Measurements from ENCODE around the gene FAM184A. TPM values are rescaled to one million over a fixed set of nuclear protein-coding genes. Genes with fewer than 3 reads are reported as not detected.
A peak's percentile ranks its signal among the peaks of the same experiment; 100 is the strongest.

FAM184A gene
- total and polyA plus RNA-seq, 2 of the 13 experiments (the other 11 are each of a cell fraction or from before 2014, with no cell fraction given), result 7.0 to 18.0 TPM

GRCh38 chr6:119127627-119128026 lies 49.2 kb upstream of the FAM184A start:
- ATAC-seq (no peak), DNase-seq (ENCODE audit: low spot score) (no peak), FAIRE-seq (no peak)
- WGBS (ENCODE audit: low lambda C conversion rate), result 81% methylated on average over 1 of the region's 1 CpG
- in situ Hi-C loops (cut with HindIII; ENCODE audit: extremely low pct_ligation_motif_present, low pct_unique_long_range_greater_than_20kb) (loop anchor here (25.0 kb wide), 2 partner anchors 610 to 860 kb away; no protein-coding TSS in a partner anchor), intact Hi-C loops (cut with micrococcal nuclease; ENCODE audit: unreplicated experiment) (loop anchor here (5.0 kb wide), 1 partner anchor 60 kb away; no protein-coding TSS in a partner anchor)
- Histone ChIP-seq H3K4me2 (ENCODE audit: low read depth, low read length) (no peak overlapping the region), H3K4me1 (ENCODE audit: insufficient read depth, low read length) (peaks cover 43% of the 10 kb centered on the region), H3K9me3 (ENCODE audit: low read length) (no peaks in the 10 kb centered on the region), H3K36me3 (replicated peaks in 1 of 2; ENCODE audit: control insufficient read depth in 1 of 2, insufficient read depth in 2 of 2, low read length in 2 of 2) (no peaks in the 10 kb centered on the region), H4K20me1 (ENCODE audit: insufficient read depth, low read length) (no peaks in the 10 kb centered on the region), H3K4me3 (replicated peaks in 1 of 3; ENCODE audit: insufficient read depth in 1 of 3, low read depth in 2 of 3, low read length in 3 of 3) (no peak overlapping the region), H2AFZ (ENCODE audit: low read length) (no peak overlapping the region), H3K27ac (ENCODE audit: extremely low read length, insufficient read depth, low read length) (no peak overlapping the region), H3K27me3 (ENCODE audit: control insufficient read depth in 1 of 2, insufficient read depth in 2 of 2, low read length in 2 of 2) (no peaks in the 10 kb centered on the region), H3K9ac (ENCODE audit: insufficient read depth, low read depth, low read length) (no peak overlapping the region), H3K79me2 (ENCODE audit: insufficient read depth, low read length) (no peaks in the 10 kb centered on the region)
- ChIA-PET CTCF (ENCODE audit: low intra/inter-chr PET ratio, low total read pairs) (no interaction called here), POLR2A (no interaction called here)
- no TSS peak for BruUV-seq (replicated peaks)
- TF ChIP-seq CHCHD3 (CRISPR knock-in tag; IDR thresholded peaks at IDR 0.05), result no peak
- TF ChIP-seq PAX8 (CRISPR knock-in tag; IDR thresholded peaks at IDR 0.05; ENCODE audit: borderline replicate concordance), result no peak
- TF ChIP-seq ZNF772 (CRISPR knock-in tag; IDR thresholded peaks at IDR 0.05), result no peak
- peak; percentile 19; the same call in 1 of the 2 replicates for TF ChIP-seq ZNF24 (IDR thresholded peaks at IDR 0.05)
- TF ChIP-seq ZNF737 (CRISPR knock-in tag; IDR thresholded peaks at IDR 0.05; ENCODE audit: borderline replicate concordance), result no peak

DNA sequence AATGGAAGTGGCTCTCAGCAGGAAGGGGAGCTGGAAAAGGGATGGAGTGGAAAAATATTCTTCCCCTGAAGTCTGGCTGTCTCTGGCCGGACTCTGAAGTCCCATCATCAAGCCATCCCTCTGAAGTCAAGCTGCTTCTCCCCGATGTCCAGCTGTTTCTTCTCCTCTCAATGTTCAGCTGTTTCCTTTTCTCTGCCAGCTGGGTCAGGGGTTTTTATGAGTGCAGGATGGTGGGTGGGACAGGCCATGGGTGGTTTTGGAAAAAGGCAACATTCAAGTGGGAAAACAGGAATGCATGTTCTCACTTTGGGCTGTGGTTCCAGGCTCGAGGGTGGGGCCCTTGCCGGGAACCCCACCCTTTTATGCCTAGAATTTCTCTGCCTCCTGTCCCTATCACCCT lies 48.4 kb upstream of the FAM184A start:
- no peak overlapping the region for H3K9ac ChIP-seq (ENCODE audit: insufficient read depth, low read depth, low read length)
- TF ChIP-seq ZFP36L1 (CRISPR knock-in tag; IDR thresholded peaks at IDR 0.05) (no peak), PAWR (CRISPR knock-in tag; IDR thresholded peaks at IDR 0.05; ENCODE audit: borderline replicate concordance) (no peak), ZMYM3 (CRISPR knock-in tag; IDR thresholded peaks at IDR 0.05) (no peak)
- TF ChIP-seq, protein P1, sequence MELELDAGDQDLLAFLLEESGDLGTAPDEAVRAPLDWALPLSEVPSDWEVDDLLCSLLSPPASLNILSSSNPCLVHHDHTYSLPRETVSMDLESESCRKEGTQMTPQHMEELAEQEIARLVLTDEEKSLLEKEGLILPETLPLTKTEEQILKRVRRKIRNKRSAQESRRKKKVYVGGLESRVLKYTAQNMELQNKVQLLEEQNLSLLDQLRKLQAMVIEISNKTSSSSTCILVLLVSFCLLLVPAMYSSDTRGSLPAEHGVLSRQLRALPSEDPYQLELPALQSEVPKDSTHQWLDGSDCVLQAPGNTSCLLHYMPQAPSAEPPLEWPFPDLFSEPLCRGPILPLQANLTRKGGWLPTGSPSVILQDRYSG (CRISPR knock-in tag; IDR thresholded peaks at IDR 0.05), result no peak
- H3K36me3 ChIP-seq (replicated peaks in 1 of 2; ENCODE audit: control insufficient read depth in 1 of 2, insufficient read depth in 2 of 2, low read length in 2 of 2), result no peaks in the 10 kb centered on the region
- H3K79me2 ChIP-seq (ENCODE audit: insufficient read depth, low read length), result no peaks in the 10 kb centered on the region
- intact Hi-C loops (cut with micrococcal nuclease; ENCODE audit: unreplicated experiment), result loop anchor here (5.0 kb wide), 1 partner anchor 60 kb away; no protein-coding TSS in a partner anchor
- 35% methylated on average over 4 of the region's 4 CpGs for WGBS (ENCODE audit: low lambda C conversion rate)
- no peaks in the 10 kb centered on the region for H3K9me3 ChIP-seq (ENCODE audit: low read length)
- in situ Hi-C loops (cut with HindIII; ENCODE audit: extremely low pct_ligation_motif_present, low pct_unique_long_range_greater_than_20kb), result loop anchor here (25.0 kb wide), 2 partner anchors 610 to 860 kb away; no protein-coding TSS in a partner anchor
- no peak overlapping the region for H2AFZ ChIP-seq (ENCODE audit: low read length)
- no peaks in the 10 kb centered on the region for H4K20me1 ChIP-seq (ENCODE audit: insufficient read depth, low read length)
- DNase-seq (ENCODE audit: low spot score), result no peak
- H3K4me2 ChIP-seq (ENCODE audit: low read depth, low read length), result no peak overlapping the region
- H3K27ac ChIP-seq (ENCODE audit: extremely low read length, insufficient read depth, low read length), result no peak overlapping the region
- no peak overlapping the region for H3K4me3 ChIP-seq (replicated peaks in 1 of 3; ENCODE audit: insufficient read depth in 1 of 3, low read depth in 2 of 3, low read length in 3 of 3)
- FAIRE-seq, result no peak
- H3K27me3 ChIP-seq (ENCODE audit: control insufficient read depth in 1 of 2, insufficient read depth in 2 of 2, low read length in 2 of 2), result no peaks in the 10 kb centered on the region
- POLR2A ChIA-PET, result no interaction called here
- no peak for ATAC-seq
- CTCF ChIA-PET (ENCODE audit: low intra/inter-chr PET ratio, low total read pairs), result no interaction called here
- peaks cover 43% of the 10 kb centered on the region for H3K4me1 ChIP-seq (ENCODE audit: insufficient read depth, low read length)
- no TSS peak for BruUV-seq (replicated peaks)
